CD8-positive, alpha-beta memory T cell (primary cell): Measurements from ENCODE around the gene HHATL. TPM values are rescaled to one million over a fixed set of nuclear protein-coding genes. Genes with fewer than 3 reads are reported as not detected.

Experiments
- CTCF ChIA-PET: fragments of 350-600 bp; sonication (Branson Sonifier 250); formaldehyde crosslinking; loops from one replicate; lab custom pipeline; 2021; ENCODE audit warnings: antibody characterized with exemption; lab: Charles Lee
- POLR2A ChIA-PET: fragments of 350-600 bp; sonication (Branson Sonifier 250); formaldehyde crosslinking; loops from one replicate; lab custom pipeline; 2021; ENCODE audit warnings: antibody characterized with exemption; lab: Charles Lee
- DNase-seq, 5 donors: peaks; one replicate each; pipeline versions ENCODE4 v3.0.0 to v3.0.0-alpha.2; 2020 to 2022; ENCODE audit warnings: mixed read lengths in 1 of 5
- H3K27ac ChIP-seq: one replicate; pipeline ENCODE4 v1.7.0; 2013; ENCODE audit warnings: low read depth, mild to moderate bottlenecking, low read length, moderate library complexity
- H3K27me3 ChIP-seq: 2 replicates; pipeline ENCODE4 v1.7.0; 2013; ENCODE audit warnings: low read length, mild to moderate bottlenecking; ENCODE audit not compliant: insufficient read depth, poor library complexity, severe bottlenecking
- H3K36me3 ChIP-seq: 2 replicates; pipeline ENCODE4 v1.7.0; 2013; ENCODE audit warnings: mild to moderate bottlenecking, low read length, moderate library complexity; ENCODE audit not compliant: insufficient read depth
- H3K4me1 ChIP-seq: 2 replicates; pipeline ENCODE4 v1.7.0; 2013; ENCODE audit warnings: mild to moderate bottlenecking, low read length, moderate library complexity; ENCODE audit not compliant: insufficient read depth
- H3K4me3 ChIP-seq: 2 replicates; pipeline ENCODE4 v1.7.0; 2013; ENCODE audit warnings: mild to moderate bottlenecking, low read length
- H3K9me3 ChIP-seq: 2 replicates; pipeline ENCODE4 v1.7.0; 2013; ENCODE audit warnings: mild to moderate bottlenecking, low read length
- H3K27ac Mint-ChIP-seq, 8 donors: one replicate each; pipeline ENCODE4 v1.8.0; 2020 to 2021; ENCODE audit warnings: mixed read lengths in 8 of 8, mild to moderate bottlenecking in 6 of 8, inconsistent platforms in 3 of 8, moderate library complexity in 3 of 8
- H3K27me3 Mint-ChIP-seq, 2 donors: one replicate each; pipeline ENCODE4 v1.8.0; 2020 to 2021; ENCODE audit warnings: mixed read lengths in 2 of 2, mild to moderate bottlenecking in 1 of 2, moderate library complexity in 1 of 2
- H3K36me3 Mint-ChIP-seq, 3 donors: one replicate each; pipeline ENCODE4 v1.8.0; 2020 to 2021; ENCODE audit warnings: mixed read lengths in 3 of 3, inconsistent platforms in 1 of 3, mild to moderate bottlenecking in 1 of 3
- H3K4me1 Mint-ChIP-seq, 3 donors: one replicate each; pipeline ENCODE4 v1.8.0; 2020 to 2021; ENCODE audit warnings: mixed read lengths in 3 of 3, inconsistent platforms in 1 of 3, mild to moderate bottlenecking in 1 of 3
- H3K4me3 Mint-ChIP-seq, 7 donors: one replicate each; pipeline ENCODE4 v1.8.0; 2020 to 2021; ENCODE audit warnings: mixed read lengths in 7 of 7, mild to moderate bottlenecking in 6 of 7, moderate library complexity in 4 of 7, inconsistent platforms in 2 of 7
- H3K9me3 Mint-ChIP-seq, 5 donors: one replicate each; pipeline ENCODE4 v1.8.0; 2020 to 2022; ENCODE audit warnings: mixed read lengths in 5 of 5, mild to moderate bottlenecking in 3 of 5, moderate library complexity in 2 of 5, inconsistent platforms in 1 of 5
- polyA plus RNA-seq: library from polyadenylated mRNA; unstranded; fragments of 300-500 nt; fragmentation: Illumina TruSeq; gene quantifications from one replicate; pipeline ENCODE4 v1.2.3, GENCODE V29; 2021
- total RNA-seq, 2 experiments: library from RNA; stranded (reverse); gene quantifications; one replicate each; pipeline ENCODE4 v1.2.3, GENCODE V29; 2021

HHATL gene
- total and polyA plus RNA-seq, 3 experiments from 2014 or later = not detected

- H3K27ac ChIP-seq = no peak overlapping the region
- no peaks in the 10 kb centered on the region for H3K27me3 ChIP-seq
These were observed 37.0 kb upstream of the HHATL start for GRCh38 chr3:42739401-42740158.

GRCh38 chr3:42736531-42736930, 33.9 kb upstream of the HHATL start:
- no peaks in the 10 kb centered on the region for H3K27me3 ChIP-seq
- H3K4me3 Mint-ChIP-seq = no peak overlapping the region
- no peak for DNase-seq
- no peak overlapping the region for H3K27ac ChIP-seq
- CTCF ChIA-PET = no interaction called here
- POLR2A ChIA-PET = no interaction called here
- peaks cover 0 to 7% of the 10 kb centered on the region in 2 donors for H3K27me3 Mint-ChIP-seq
- H3K9me3 ChIP-seq = no peaks in the 10 kb centered on the region
- H3K36me3 Mint-ChIP-seq = no peaks in the 10 kb centered on the region
- H3K9me3 Mint-ChIP-seq = no peaks in the 10 kb centered on the region
- H3K27ac Mint-ChIP-seq = no peak overlapping the region
- no peaks in the 10 kb centered on the region for H3K4me1 Mint-ChIP-seq
- H3K4me1 ChIP-seq = no peaks in the 10 kb centered on the region
- H3K4me3 ChIP-seq = no peak overlapping the region
- no peaks in the 10 kb centered on the region for H3K36me3 ChIP-seq

More at GRCh38 chr3:42739401-42740158, 37.0 kb upstream of the HHATL start:
- ChIA-PET CTCF (interaction anchor here (0.6 kb wide), 1 partner anchor 12 kb away, joined by 3 read pairs; no protein-coding TSS in a partner anchor), POLR2A (no interaction called here)
- Mint-ChIP-seq H3K9me3 (no peaks in the 10 kb centered on the region), H3K4me3 (no peak overlapping the region), H3K36me3 (no peaks in the 10 kb centered on the region), H3K27me3 (peaks cover 0 to 5% of the 10 kb centered on the region in 2 donors), H3K27ac (no peak overlapping the region), H3K4me1 (no peaks in the 10 kb centered on the region)
- no peaks in the 10 kb centered on the region for H3K9me3 ChIP-seq
- DNase-seq = no peak
- no peaks in the 10 kb centered on the region for H3K36me3 ChIP-seq
- H3K4me3 ChIP-seq = no peak overlapping the region
- no peaks in the 10 kb centered on the region for H3K4me1 ChIP-seq

DNA sequence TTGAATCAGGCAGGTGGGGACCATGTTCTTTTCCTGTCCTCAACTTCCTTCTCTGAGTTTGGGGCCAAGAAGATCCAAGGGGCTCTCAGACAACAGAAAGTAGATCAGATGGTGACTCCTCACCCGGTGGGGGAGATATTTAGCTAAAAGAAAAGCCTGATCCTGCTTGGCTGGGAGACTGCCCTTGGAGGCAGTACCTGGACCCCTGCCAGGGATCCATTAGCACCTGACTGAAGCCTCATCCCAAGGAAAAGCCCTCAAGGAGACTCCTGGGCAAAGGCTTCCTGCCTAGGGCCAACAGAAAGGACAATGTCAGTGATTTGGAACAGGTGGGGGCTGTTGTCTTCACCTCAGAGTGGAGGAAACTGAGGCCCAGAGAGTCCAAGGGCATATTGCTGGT, 33.5 kb upstream of the HHATL start:
- no peaks in the 10 kb centered on the region for H3K4me1 ChIP-seq
- no peak overlapping the region for H3K4me3 ChIP-seq
- H3K27ac Mint-ChIP-seq = no peak overlapping the region
- no peaks in the 10 kb centered on the region for H3K9me3 Mint-ChIP-seq
- H3K4me3 Mint-ChIP-seq = no peak overlapping the region
- H3K36me3 Mint-ChIP-seq = no peaks in the 10 kb centered on the region
- no peaks in the 10 kb centered on the region for H3K4me1 Mint-ChIP-seq
- no peaks in the 10 kb centered on the region for H3K9me3 ChIP-seq
- ChIA-PET CTCF (no interaction called here), POLR2A (no interaction called here)
- H3K27ac ChIP-seq = no peak overlapping the region
- peaks cover 0 to 7% of the 10 kb centered on the region in 2 donors for H3K27me3 Mint-ChIP-seq
- no peak for DNase-seq
- no peaks in the 10 kb centered on the region for H3K27me3 ChIP-seq
- no peaks in the 10 kb centered on the region for H3K36me3 ChIP-seq

- H3K27me3 Mint-ChIP-seq = peaks cover 0 to 7% of the 10 kb centered on the region in 2 donors
- POLR2A ChIA-PET = no interaction called here
These were observed 33.0 kb upstream of the HHATL start for GRCh38 chr3:42735615-42736014.

DNA sequence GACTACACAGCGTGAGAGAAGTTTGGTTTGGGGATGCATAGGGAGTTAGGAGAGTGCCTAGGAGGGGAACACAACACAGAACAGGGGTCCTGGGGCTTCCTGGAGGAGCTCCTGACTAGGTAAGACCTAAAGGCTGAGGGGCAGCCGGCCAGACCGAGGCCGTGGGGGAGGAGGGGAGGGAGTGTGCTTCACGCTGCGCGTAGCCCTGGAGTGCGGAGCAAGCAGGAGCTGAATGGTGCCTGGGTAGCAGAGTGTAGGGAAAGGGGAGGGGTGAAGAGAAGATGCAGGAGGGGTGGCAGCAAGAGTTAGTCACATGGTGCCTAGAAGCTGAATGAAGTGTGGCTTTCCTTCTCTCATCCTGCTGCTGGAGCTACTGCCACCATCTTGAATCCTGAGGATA, 32.4 kb upstream of the HHATL start:
- no peaks in the 10 kb centered on the region for H3K9me3 Mint-ChIP-seq
- H3K36me3 Mint-ChIP-seq = no peaks in the 10 kb centered on the region
- no peak overlapping the region for H3K4me3 ChIP-seq
- H3K27me3 Mint-ChIP-seq = peaks cover 0 to 5% of the 10 kb centered on the region in 2 donors
- no peaks in the 10 kb centered on the region for H3K36me3 ChIP-seq
- H3K27ac ChIP-seq = no peak overlapping the region
- no peak overlapping the region for H3K27ac Mint-ChIP-seq
- H3K4me3 Mint-ChIP-seq = no peak overlapping the region
- CTCF ChIA-PET = interaction anchor here (1.4 kb wide), 1 partner anchor 9 kb away, joined by 3 read pairs; no protein-coding TSS in a partner anchor
- H3K4me1 ChIP-seq = no peaks in the 10 kb centered on the region
- POLR2A ChIA-PET = no interaction called here
- DNase-seq = no peak
- no peaks in the 10 kb centered on the region for H3K27me3 ChIP-seq
- H3K4me1 Mint-ChIP-seq = no peaks in the 10 kb centered on the region
- no peaks in the 10 kb centered on the region for H3K9me3 ChIP-seq

More at GRCh38 chr3:42735615-42736014, 33.0 kb upstream of the HHATL start:
- Histone ChIP-seq H3K27me3 (no peaks in the 10 kb centered on the region), H3K27ac (no peak overlapping the region), H3K9me3 (no peaks in the 10 kb centered on the region), H3K36me3 (no peaks in the 10 kb centered on the region), H3K4me3 (no peak overlapping the region), H3K4me1 (no peaks in the 10 kb centered on the region)
- no peak overlapping the region for H3K4me3 Mint-ChIP-seq
- no peak overlapping the region for H3K27ac Mint-ChIP-seq
- no peaks in the 10 kb centered on the region for H3K4me1 Mint-ChIP-seq
- CTCF ChIA-PET = interaction anchor here (1.4 kb wide), 1 partner anchor 9 kb away, joined by 3 read pairs; no protein-coding TSS in a partner anchor
- H3K36me3 Mint-ChIP-seq = no peaks in the 10 kb centered on the region
- DNase-seq = no peak
- H3K9me3 Mint-ChIP-seq = no peaks in the 10 kb centered on the region

- POLR2A ChIA-PET = no interaction called here
- CTCF ChIA-PET = interaction anchor here (1.4 kb wide), 1 partner anchor 10 kb away, joined by 3 read pairs; no protein-coding TSS in a partner anchor
- Mint-ChIP-seq H3K4me3 (no peak overlapping the region), H3K27me3 (peaks cover 0 to 4% of the 10 kb centered on the region in 2 donors), H3K4me1 (no peaks in the 10 kb centered on the region), H3K9me3 (no peaks in the 10 kb centered on the region), H3K27ac (no peak overlapping the region), H3K36me3 (no peaks in the 10 kb centered on the region)
- Histone ChIP-seq H3K27ac (no peak overlapping the region), H3K27me3 (no peaks in the 10 kb centered on the region), H3K4me3 (no peak overlapping the region), H3K4me1 (no peaks in the 10 kb centered on the region), H3K9me3 (no peaks in the 10 kb centered on the region), H3K36me3 (no peaks in the 10 kb centered on the region)
- DNase-seq = no peak
These were observed 31.8 kb upstream of the HHATL start for GRCh38 chr3:42734263-42734860.

- H3K9me3 Mint-ChIP-seq = no peaks in the 10 kb centered on the region
- H3K27ac Mint-ChIP-seq = no peak overlapping the region
- Histone ChIP-seq H3K27ac (no peak overlapping the region), H3K4me1 (no peaks in the 10 kb centered on the region), H3K36me3 (no peaks in the 10 kb centered on the region), H3K4me3 (no peak overlapping the region), H3K9me3 (no peaks in the 10 kb centered on the region), H3K27me3 (no peaks in the 10 kb centered on the region)
- H3K27me3 Mint-ChIP-seq = peaks cover 0 to 4% of the 10 kb centered on the region in 2 donors
- CTCF ChIA-PET = no interaction called here
- H3K36me3 Mint-ChIP-seq = no peaks in the 10 kb centered on the region
- POLR2A ChIA-PET = no interaction called here
- DNase-seq = no peak
- no peaks in the 10 kb centered on the region for H3K4me1 Mint-ChIP-seq
- no peak overlapping the region for H3K4me3 Mint-ChIP-seq
These were observed 31.1 kb upstream of the HHATL start for GRCh38 chr3:42733501-42734262.
